MV-4-11 (cell line): ENCODE results near the gene FAM227B.

Experiments
- DNase-seq: peaks from one replicate; lab custom pipeline; 2025; lab: John Stamatoyannopoulos, UW

Gene FAM227B

DNA sequence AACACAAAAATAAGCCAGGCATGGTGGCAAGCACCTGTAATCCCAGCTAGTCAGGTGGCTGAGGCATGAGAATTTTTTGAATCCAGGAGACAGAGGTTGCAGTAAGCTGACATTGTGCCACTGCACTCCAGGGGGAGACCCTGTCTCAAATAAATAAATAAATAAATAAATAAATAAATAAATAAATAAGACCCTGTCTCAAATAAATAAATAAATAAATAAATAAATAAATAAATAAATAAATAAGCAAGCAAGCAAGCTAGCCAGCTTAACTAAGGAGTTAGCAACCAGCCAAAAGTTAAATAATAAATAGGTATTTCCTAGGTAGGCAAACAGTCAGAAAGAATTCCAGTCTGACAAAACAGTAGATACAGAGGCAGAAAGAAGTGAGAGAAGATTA lies 326.7 kb downstream of the FAM227B start:
- DNase-seq = no peak

DNA sequence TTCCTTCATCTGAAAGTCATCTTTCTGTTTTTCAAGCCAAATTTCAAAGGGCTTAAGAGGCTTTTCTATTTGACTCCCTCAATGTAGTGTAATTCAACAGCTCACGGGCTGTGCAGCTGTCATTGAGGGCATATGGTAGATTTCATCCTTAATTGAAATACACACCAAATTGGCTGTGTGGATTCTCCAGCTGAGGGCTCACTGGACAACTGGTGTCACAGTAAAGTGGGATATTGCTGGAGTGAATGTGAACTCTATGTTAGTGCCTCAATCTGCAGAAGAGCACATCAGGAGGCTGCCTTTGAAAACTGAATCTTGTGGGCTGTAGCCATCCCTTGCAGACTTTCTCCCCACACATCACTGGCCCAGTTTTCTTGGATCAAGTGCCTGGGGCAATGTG lies 330.4 kb downstream of the FAM227B start:
- DNase-seq = no peak

DNA sequence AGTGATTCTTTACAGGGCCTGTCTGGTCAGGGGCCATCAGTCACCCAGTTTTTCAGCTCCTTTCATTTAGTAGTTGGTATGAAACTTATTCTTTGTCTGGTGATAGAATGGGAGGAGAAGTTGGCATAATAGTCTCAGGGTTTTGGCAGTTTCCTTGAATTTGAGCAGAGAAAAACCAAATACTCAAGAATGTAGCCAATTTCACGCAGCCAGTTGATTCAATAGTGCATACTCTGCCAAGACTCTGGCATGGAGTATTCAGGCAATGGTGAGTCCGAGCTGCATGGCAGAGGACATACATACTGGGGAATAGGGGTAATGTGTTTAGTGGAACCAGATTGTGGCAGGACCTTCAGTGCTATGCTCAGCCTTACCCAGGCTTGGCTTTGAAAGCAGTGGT lies 332.2 kb downstream of the FAM227B start:
- DNase-seq = no peak

DNA sequence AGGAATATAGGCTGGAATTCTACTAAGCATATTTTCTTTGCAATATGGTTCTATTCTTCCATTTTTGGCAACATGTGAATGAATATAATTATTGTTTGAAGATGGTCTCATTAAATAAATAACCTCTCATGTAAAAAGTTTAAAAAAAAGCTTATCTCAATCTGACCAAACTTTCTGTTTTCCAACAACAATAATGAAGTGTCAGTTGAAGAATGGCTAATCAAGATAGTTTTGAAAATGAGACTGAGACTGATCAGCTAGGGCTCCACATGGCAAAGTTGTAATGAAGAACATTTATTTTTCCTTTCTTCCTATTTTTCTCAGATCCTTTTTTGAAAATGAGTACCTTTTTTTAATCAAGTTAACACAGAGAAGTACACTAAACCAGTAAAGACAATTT lies 333.1 kb downstream of the FAM227B start:
- DNase-seq = no peak

DNA sequence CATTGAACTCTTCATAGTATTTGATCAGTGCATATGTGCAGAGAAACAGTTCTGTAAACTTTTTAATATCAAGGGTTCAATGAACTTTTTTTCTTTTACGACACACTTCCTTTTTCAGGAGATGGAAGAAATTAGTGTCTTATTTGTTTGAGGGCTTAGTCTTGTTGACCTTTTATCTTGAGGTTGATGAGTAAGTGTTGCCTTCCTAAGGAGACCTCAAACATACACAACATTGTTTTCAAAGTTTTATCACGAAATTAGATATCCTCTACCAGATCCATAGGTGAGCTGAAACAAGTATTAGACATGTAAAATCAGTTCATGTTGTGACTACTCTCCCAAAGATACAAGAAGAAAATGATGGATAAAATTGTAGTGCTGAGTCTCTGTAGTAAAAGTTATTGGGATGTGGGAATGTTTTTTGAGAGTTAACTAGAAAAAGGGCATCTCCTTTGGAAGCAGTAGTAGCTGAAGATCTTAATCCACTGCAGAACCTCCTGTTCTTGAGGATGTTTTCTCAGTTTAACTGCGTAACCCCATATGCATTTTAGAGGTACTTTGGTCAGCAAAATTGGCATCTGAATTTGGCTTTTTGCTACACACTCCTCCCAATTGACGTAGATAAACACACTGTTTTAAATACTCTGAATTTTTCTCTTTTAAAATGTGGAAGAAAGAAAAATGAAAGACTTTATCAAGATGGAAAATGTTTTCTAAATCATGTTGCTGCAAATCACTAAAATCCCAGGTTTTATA lies 333.8 kb downstream of the FAM227B start:
- peak; percentile 9 for DNase-seq

DNA sequence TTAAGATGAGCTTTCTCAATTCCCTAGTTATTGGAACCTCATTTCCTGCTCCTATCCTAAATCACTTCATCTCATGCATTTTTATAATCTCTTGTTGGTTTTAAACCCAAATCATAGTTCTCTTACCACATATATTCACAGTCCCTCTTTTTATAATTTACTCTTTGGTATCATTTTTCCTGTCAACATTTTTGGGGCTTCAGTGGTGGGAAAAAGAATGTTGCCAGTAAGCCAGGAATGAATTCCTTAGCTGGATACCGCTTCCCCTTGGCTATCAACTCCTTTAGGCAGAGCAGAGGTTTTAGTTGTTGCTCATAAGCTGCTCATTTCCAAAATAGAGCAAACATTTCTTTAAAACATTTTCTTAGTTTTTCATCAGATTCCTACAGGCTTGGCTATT lies 338.3 kb downstream of the FAM227B start:
- DNase-seq = no peak

DNA sequence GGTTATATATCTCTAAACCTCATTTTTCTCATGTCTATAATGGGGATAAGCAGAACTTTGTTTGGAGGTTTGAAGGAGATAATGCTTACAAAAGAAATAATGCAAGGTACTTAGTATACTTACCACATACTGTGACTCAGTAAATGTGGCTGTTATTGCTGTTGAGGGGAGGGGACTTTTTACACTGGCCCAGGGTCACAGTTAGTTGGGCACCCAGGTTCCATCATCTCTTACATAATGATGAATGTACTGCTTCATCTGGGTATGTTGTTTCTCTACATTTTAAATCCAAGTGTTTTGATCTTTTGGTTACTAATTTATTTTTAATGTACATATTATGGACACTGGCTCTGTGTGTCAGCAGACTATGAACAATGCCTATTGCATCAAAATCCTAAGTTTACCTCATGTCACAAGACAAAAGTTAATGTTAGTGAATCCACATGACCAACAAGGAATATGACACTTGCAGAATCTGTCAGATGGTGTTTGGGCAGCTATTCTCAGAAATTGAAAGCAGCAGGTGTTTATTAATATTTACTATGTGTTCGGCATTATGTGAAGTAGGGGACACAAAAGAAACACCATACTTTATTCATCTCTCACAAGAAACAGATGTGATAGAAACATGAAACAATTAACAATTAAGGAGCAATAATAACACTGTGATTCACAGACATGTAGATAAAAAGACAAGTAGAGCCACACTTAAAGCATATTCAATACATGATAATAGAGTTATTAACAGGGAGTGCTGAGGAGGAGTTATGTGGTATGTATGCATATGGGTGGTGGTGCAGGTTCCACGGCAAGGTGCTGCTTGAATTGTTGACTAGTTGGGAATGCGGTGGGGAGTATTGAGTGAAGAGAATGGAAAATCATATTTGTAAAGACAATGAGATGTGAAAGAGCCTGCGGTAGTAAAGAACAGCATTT lies 340.8 kb downstream of the FAM227B start:
- DNase-seq = peak; percentile 9

DNA sequence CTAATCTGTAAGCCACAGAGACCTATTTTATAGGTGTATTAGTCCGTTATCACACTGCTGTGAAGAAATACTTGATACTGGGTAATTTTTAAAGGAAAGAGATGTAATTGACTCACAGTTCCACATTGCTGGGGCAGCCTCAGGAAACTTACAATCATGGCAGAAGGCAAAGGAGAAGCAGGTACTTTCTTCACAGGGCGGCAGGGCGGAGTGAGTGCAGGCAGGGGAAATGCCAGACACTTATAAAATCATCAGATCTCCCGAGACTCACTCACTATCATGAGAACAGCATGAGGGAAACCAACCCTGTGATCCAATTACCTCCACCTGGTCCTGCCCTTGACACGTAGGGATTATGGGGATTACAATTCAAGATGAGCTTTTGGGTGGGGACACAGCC lies 341.9 kb downstream of the FAM227B start:
- DNase-seq = no peak
